ENCODE measurements around the gene NDUFB10.
"Not testable (repeated sequence)": the region's sequence is repeated elsewhere in the genome, so short reads cannot be mapped to it uniquely, and the experiment has no call there.

Gene NDUFB10

DNA sequence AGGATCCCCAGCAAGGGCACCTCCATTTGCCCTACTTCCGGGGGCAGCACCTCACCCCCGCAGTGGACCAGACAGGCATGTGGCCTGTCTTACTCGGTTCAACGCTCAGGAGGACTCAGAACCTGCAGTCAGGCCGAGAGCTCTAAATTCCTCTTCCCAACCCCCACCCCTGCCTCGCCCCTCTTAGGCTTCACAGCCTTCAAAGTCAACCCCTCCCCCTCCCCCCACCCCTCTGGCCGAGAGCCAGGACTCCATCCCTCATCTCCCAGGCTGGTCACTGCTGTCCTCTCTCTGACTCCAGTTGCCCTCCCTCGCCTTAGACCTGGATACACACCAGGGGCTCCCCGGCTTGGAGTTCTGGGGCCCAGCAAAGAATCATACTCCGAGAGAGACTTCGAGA lies 33.1 kb upstream of the NDUFB10 start:
- no peak for DNase-seq

DNA sequence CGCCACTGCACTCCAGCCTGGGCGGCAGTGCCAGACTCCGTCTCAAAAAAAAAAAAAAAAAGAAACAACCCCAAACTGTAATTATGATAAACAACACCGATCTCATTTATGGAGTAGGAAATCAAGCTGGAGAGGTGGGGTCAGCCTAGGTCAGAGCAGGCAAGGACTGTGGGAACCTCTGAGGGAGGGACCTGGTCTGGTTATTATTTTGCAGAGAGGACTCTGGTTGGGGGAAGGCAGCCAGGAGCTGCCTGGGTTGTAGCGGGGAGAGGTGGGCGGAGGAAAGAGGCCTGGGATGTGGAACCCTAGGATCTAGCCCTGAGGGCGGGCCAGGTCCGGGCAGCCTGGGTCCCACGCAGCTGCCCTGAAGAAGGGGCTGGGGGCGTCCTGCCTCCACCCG lies 30.2 kb upstream of the NDUFB10 start:
- DNase-seq, result peak; percentile 16 to 33

DNA sequence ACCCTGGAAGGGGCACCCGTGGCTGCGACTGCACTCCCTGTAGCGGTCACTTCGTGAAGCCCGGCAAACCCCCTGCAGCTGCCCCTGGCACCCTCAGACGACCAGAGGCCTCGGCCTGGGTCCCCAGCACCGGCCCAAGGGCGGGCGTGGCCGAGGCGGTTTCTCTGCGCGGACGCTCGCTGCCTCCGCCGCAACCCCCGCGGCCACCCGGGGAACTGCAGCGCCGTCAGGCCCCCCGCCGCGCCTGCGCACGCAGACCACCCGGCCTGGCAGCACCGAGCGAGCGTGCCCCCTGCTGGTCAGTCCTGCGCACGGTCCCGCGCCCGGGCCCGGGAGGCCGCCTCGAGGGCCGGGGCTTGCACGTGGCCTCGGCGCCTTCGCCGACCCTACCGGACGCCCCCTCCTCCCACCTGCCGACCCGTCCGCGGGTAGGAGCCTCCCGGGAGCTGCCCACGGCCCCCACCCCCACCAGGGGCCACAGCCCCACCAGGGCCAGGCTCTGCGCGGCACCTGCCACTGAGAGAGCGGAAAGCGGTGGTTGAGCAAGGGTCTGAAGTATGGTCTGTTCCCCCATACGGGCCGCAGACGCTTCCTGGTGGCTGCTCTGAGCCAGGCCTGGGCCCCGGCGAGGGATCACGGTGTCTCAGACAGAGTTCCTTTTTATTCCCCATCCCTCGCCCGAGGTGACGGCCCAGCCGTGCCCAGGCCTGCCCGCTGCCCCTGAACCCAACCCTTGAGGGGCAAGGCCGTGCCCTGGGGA lies 29.6 kb upstream of the NDUFB10 start:
- peak; percentile 92 for DNase-seq

DNA sequence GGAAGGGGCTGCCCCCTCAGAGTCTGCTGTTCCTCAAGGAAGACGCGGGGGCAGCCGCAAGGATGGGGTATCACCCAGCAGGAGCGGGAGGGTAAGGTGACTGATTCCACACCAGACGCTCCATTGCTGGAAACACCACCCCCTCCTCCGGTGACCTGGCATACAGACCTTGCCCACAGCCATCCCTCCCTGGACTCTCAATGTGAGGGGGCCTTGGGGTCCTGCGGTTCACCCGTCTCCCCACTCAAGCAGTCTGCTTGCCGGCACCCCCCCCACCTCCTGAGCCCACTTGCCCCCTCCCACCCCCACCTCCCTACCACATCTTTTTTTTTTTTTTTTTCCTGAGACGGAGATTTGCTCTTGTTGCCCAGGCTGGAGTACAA lies 29.0 kb upstream of the NDUFB10 start:
- no peak for DNase-seq

DNA sequence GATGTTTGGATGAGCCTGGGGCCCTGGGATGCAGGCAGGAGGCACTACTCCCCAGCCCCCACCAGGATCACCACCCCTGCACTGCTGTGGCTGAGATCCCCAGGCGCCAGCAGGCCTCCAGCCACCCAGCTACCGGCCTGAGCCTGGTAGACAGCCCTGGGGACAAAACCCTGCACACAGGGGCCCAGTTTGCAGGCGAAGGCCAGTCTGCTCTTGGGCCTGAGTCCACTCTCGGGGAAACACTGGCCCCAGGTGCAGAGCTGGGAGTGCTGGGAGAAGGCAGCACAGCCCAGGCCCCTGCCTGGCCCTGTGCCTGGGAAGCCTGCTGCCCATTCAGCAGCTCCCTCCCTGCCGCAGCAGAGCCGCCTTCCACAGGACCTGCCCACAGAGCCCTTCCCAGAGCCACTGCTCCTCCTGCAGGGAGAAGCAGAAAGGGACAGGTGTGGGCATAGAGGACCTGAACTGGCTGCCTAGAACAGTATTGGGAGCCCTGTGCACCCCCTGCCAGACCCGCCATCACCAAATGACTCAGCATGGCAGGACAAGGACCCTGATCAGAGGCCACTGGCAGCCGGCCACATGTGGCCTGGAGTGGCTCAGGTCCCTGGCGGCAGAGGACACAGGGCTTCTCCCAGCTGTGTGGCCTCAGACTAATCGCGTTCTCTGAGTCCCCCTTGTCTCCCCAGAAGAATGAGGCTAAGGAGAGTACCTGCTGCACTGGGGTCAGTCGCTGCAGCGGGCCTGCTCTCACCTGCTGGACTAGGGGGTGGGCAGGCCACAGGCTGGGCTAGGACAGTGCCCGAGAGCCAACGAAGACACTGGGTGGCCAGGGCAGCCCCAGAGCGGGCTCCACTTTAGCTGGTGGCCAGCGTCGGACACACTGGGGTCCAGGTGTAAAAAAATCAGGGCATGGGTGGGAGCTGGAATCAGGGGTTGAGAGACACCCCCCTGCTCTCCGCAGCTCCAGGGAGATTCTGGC lies 27.0 kb upstream of the NDUFB10 start:
- DNase-seq, result no peak

DNA sequence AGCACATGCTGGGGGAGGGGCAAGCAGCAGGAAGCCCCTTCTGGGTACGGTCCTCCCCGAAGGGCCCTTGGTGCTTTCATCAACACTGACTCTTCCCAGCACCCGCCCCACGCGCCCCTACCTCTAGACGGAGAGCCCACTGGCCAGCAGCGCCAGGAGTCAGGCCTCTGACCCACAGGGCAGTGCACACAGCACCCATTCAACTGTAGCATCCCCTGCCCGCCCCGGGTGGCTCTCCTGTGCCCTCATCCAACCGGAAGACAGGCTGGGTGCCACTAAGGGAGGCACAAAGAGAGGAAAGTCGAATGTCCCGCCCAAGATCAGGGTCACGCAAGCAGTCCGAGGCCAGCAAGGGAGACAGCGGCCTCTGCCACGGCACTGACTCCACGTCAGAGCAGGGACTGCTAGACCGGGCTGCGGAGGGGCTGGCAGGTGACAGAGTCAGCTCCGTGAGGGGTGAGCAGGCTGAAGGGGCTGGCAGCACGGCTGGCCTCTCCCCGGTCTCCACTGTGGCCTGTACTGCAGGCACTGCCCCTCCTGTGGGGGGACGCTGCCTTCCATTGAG lies 26.2 kb upstream of the NDUFB10 start:
- DNase-seq, result no peak

DNA sequence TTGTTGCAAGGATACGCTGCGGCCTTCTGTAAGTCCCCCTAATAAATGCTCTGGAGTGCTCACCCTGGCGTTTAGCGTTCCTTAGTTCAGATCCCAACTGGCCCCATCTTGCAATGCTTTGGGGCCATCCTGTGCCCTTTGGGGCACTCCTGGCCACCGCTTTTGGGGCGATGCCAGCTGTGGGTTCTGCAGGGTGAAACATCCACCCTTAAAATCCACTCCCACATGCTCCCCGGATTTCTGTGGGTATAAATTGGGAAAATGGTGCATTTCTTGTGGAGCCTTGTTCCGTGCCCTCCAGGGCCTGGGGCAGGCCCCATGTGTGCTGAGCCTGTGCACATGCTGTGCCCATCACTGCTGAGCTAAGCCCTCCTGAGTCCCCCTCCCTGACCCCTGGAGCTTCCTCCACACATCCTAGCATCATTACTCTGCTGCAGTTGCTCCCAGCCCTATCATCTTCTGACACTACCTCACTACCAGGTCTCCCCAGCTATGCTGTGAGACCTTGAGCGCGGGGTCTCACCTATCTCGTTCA lies 22.3 kb upstream of the NDUFB10 start:
- DNase-seq, result no peak

DNA sequence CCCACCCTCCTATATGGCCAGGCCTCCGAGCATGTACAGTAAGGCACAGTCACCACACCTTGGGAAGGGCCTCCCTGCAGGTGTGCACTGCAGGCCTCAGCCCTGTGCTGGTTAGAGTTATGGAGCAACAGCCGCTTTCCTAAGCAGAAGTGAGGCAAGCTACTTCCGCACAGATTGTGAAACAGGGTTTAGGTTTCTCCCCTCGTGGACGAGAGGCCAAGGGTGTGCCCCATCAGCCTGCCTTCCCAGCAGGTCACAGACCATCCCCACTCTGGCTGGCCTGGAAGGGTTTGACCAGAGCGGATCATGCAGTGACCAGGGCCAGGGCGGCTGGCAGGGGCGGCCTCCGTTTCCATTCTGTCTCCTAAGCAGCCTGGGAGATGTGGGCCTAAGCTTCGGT lies 21.0 kb upstream of the NDUFB10 start:
- DNase-seq, result no peak

DNA sequence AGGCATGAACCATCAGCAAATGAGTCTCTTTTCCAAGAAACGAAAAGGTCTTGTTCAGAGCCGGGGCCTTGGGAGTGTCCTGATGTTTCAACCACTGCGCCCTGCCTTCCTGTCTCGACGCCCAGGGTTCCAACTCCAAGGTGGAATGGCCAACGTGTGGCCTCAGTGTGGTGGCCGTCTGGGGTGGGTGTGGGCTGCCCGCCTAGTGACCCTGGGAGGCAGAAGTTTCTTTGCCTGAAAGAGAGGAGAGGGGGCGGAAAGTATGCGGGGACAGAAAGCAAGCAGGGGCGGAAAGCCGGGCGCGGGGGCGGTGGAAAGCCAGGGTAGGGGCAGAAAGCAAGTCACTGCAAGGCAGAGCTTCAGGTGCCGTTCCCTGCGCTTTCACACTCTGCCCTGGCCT lies 20.4 kb upstream of the NDUFB10 start:
- no peak for DNase-seq

DNA sequence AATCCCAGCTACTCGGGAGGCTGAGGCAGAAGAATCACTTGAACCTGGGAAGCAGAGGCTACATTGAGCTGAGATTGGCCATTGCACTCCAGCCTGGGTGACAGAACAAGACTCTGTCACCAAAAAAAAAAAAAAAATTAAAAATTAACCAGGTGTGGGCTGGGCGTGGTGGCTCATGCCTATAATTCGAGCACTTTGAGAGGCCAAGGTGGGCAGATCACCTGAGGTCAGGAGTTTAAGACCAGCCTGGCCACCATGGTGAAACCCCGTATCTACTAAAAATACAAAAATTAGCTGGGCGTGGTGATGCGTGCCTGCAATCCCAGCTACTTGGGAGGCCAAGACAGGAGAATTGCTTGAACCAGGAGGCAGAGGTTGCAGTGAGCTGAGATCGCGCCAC lies 19.5 kb upstream of the NDUFB10 start:
- not testable (repeated sequence) for DNase-seq

DNA sequence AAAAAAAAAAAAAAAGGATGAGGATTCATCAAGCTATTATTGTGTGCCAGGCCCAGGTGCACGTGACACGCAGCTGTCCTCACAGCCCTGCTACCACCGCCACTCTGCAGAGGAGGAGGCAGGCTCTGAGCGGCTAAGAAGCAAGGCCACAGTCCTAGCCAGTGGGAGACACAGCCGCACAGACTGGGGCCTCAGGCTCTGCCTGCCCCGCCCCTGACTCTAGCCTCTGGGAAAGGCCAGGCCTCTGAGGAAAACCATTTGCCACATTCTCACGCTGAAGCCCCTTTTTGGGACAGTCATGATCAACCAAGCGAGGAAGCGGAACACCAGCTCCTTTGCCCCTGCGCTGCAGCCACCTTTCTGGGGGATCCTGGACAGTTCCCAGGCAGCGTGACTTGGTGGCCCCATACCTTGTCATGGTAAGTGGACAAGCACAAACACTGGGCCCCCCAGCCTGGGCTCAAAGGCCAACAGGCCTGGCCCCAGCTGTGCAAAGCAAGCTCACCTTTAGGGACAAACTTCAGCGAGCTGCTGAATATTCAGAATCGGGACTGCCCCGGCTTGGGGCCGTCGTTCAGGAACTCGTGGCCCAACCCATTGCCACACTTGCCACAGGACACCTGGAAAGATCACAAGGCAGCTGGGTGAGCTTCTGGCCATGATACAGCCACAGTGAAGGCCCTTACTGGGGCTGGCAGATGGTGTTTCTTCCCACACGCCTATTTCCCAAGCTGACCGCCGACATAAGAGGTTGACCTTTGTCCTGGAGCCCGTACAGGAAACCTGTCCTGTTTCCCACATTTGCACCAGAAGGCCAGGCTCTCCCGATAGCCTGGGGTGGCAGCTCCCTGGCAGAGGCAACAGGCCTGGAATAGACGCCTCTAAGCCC lies 18.8 kb upstream of the NDUFB10 start:
- no peak for DNase-seq

DNA sequence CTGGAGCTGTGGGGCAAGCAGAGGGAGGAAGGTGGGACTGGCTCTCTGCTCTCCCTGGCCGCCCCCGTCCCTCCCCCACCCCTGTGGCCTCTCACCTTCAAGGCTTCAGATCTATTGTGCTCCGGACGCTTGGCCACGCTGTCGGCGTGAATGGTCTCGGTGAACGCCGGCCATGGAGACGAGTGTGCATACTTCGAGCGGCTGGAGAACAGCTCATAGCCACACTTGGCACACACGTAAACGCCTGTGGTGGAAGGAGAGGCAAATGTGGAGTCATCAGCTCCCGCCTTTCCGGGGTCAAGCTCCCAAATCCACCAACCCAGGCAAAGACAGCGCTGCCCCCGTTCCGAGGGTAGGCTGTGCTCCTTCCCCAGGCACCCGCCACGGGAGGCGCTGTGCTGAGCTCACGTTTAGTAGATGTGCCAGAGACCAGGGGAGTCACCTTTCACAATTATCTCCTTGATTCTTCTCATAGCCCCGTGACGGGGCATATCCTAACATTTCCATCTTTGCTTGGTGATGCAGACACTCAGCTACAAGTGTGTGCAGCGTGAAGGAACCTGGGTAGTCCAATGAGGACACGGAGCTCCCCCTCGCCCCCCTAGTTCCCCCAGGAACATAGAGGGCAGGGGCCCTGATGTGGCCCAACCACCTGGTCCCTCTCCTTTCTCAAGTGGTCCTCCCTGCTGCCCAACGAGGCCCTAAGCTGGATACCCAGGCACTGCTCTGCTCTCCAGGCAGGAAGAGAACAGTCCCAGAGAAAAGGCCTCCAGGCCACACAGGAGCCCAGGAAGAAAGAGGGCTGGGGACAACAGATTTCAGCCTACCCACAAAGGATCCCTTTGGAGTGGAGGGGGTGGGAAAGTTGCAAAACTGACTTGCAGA lies 17.9 kb upstream of the NDUFB10 start:
- DNase-seq, result no peak

DNA sequence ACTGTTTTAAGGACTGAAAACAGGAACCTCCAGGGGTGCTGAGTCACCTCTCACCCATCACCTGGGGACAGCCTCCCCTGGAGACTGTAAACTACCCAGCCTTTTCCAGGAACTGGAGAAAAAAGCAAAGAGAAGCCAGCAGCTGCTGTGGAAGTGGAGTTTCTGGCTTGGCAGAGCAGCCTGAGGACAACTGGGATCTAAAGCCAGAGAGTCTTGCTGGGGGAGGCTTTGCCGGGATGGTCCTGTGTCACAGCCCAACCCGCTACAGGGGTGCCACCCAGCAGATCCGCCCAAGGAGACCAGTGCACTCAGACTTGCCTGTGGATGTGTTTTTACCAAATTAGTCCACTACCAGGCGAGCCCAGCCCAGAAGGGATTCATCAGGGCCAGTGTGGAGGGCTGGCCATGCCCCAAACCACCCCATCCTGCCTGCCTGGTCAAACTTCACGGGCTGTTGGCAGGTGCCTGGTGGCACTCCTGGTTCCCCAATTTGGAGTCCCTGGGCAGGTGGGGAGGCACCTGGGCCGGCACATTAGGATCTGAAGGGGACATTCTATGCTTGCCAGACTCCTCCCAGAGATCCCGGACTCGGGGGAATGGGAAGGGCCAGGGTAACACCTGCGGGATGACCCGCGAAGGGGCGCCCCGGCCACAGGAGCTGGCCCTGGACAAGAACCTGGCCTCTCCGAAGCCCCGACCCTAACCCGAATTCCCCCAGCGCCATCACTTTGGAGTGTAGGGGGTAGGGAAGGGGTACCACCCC lies 17.1 kb upstream of the NDUFB10 start:
- DNase-seq, result peak in 1 of 2 experiments; percentile 36

DNA sequence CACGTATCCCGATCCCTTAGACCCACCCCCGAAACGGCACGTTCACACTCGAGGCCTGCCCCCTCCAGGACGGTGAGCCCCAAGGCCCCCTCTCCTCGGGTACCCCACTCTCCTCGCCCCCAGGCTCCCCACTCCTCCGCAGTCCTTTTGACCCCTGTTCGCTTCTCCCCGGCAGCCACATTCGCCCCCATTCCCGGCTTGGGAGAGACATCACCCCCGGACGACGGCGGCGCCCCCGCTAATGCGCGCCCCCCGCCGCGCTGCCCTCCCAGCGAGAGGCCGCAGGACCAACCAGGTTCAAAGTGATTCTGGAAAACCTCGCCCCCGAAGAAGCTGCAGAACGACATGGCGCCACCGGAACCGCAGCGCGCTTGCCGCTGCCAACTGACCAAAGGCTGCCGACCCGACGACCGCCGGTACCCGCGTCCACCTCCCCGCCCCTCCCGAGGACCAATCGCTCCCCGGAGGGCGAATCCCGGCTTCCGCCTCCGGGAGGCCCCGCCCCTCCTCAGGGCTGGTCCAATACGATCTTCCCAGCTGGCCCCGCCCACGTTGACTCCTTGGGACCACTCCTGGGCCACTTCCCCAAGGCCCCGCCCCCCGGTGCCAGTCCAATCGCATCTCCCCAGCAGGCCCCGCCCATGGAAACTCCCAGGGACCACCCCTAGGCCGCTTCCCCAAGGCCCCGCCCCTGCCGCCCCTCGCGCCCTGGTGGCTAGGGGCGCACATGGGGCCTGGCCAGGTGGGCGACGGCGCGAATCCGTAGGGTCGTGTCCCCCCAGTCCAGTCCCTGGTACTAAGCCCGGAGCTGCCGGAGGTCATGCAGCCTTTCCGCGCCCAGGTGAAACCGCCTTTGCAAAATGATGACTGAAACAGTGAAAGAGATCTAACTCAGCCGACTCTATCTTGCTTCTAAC lies 16.3 kb upstream of the NDUFB10 start, which contains the start of gene MSRB1:
MSRB1 (minus strand) TSS at position 390 of the 917 bp plus-strand sequence; CDS start at position 347, 43 bp downstream.
- DNase-seq, result peak; percentile 100

DNA sequence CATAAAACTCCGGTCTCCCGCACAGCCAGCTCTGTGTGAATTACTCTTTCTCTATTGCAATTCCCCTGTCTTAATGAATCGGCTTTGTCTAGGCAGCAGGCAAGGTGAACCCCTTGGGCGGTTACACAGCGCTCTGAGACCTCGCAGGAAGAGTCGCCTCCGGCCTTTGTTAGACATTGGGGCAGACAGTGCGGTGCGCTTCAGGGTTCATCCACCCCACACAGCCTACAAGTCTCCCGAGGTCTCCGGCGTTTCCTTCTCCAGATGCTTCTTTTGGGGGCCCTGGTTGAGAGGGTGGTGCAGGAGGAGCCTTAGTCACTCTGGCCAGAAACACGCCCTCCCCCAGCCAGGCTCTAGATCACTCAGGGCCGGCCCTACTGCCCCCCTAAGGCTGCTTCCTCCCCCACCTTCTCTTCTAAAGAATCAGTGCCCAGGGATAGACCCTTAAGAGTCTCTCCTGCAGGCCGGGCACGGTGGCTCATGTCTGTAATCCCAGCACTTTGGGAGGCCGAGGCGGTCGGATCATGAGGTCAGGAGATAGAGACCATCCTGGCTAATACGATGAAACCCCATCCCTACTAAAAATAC lies 14.6 kb upstream of the NDUFB10 start:
- no peak for DNase-seq

DNA sequence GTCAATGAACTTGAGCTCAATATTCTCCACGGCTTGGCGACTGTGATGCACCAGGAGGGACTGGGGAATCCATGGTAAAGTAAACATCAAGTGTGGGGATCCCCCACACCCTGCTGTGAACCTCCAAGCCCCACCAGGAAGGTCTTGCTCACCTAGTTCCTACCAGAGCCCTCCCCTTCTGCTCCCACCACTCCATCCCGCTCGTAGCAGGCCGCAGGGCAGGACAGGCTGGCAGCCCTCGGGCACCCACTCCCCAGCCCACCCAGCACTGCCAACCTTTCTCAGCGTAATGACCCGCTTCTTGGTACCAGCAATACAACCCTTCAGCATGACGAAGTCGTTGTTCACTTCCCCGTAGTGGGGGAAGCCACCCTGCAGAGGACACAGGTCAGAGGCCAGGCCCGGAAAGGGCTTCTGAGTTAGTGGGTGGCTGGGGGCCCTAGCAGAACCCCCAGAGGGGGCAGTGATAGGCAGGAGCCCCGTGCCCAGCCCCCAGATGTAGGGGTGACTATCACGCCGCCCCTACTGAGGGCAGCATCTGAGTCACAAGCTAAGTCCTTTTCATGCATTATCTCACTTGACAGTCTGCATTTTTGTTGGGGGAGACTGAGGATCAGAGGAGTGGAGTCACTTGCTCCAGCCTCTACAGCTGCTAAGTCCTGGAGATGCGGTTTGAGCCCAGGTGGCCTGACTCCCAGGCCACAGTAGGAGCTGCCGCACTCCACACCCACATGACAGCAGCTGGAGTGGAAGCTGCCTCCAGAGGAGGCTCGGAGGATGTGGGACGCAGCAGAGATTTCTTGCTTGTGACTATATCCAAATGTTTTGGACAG lies 13.6 kb upstream of the NDUFB10 start:
- DNase-seq, result no peak

DNA sequence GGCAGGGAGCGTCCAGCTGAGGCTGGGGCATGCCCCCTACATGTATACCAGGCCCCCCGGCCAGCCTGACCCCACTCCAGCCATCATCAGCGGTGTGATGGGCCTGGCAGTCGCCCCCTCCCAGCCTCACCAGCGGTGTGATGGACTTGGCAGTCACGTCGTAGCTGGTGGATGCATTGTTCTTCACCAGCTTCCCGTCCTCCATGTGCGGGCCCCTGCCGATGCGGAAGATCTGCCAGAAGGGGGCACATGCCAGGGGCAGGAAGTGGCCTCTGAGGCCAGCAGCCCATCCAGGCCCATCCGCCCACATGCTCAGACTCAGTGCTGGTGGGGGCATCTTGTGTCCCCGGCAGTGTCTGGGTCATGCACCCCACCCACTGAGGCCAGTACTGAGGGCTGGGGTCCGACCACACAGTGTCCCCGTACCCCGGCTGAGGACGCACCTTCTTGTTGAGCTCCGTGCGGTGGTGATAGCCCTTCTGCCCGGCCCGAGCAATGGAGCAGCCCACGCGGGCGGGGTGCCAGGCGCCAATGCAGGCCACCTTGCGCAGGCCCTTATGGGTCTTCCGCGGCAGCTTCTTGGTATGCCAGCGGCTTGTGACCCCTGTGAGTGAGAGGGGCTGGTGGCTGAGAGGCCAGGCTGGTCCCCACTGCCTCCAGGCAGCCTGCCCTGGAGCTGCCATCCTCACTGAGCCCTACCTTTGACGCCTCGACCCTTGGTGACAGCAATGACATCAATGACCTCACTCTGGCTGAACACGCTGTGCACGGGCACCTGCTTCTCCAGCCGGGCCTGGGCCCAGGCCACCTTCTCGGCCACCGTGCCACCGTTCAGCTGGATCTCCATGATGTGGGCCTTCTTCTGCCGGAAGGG lies 12.6 kb upstream of the NDUFB10 start:
- DNase-seq, result no peak
